HG03135 (cell line): Measurements from ENCODE around the gene CLTC.

Source experiments
- ATAC-seq: cut with Tn5 transposase; IDR thresholded peaks from one replicate; pipeline ENCODE4 v1.9.1; 2021; ENCODE audit warnings: mild to moderate bottlenecking, moderate library complexity; ENCODE audit not compliant: unreplicated experiment

CLTC gene

GRCh38 chr17:59678918-59679317, 59.2 kb downstream of the CLTC start:
- ATAC-seq = no peak

GRCh38 chr17:59680314-59680713, 60.6 kb downstream of the CLTC start:
- no peak for ATAC-seq

GRCh38 chr17:59683283-59683682, 63.6 kb downstream of the CLTC start:
- no peak for ATAC-seq

GRCh38 chr17:59684967-59685366, 65.3 kb downstream of the CLTC start:
- no peak for ATAC-seq

GRCh38 chr17:59688008-59688407, 68.3 kb downstream of the CLTC start:
- no peak for ATAC-seq

- ATAC-seq = no peak
Observed at GRCh38 chr17:59688496-59688895, 68.8 kb downstream of the CLTC start.

GRCh38 chr17:59693582-59693981, 73.9 kb downstream of the CLTC start:
- no peak for ATAC-seq

GRCh38 chr17:59694344-59694743, 74.6 kb downstream of the CLTC start:
- no peak for ATAC-seq

- no peak for ATAC-seq
Observed at GRCh38 chr17:59695945-59696681, 76.4 kb downstream of the CLTC start.

GRCh38 chr17:59696682-59697277, 77.1 kb downstream of the CLTC start:
- ATAC-seq = no peak

GRCh38 chr17:59698143-59698542, 78.4 kb downstream of the CLTC start:
- ATAC-seq = no peak

GRCh38 chr17:59699218-59699617, 79.5 kb downstream of the CLTC start:
- no peak for ATAC-seq

- no peak for ATAC-seq
Observed at GRCh38 chr17:59699786-59700185, 80.1 kb downstream of the CLTC start.

- no peak for ATAC-seq
Observed at GRCh38 chr17:59702304-59702703, 82.6 kb downstream of the CLTC start.

GRCh38 chr17:59707149-59707970, 87.7 kb downstream of the CLTC start, which contains the start of the genes PTRH2 and VMP1:
PTRH2 (minus strand) TSS chr17:59707430; CDS start chr17:59697978, 9,452 bp downstream.
VMP1 (plus strand) TSS chr17:59707654; CDS start chr17:59731447, 23,793 bp downstream.
- peak; percentile 96 for ATAC-seq

GRCh38 chr17:59707971-59708430, 88.3 kb downstream of the CLTC start:
- ATAC-seq = no peak

- ATAC-seq = no peak
Observed at GRCh38 chr17:59711936-59712335, 92.2 kb downstream of the CLTC start.

GRCh38 chr17:59712862-59713261, 93.2 kb downstream of the CLTC start:
- no peak for ATAC-seq

GRCh38 chr17:59714255-59714654, 94.6 kb downstream of the CLTC start:
- no peak for ATAC-seq

- ATAC-seq = no peak
Observed at GRCh38 chr17:59716427-59716826, 96.7 kb downstream of the CLTC start.

GRCh38 chr17:59719526-59719925, 99.8 kb downstream of the CLTC start:
- no peak for ATAC-seq
